Glutamatergic neuron (in vitro differentiated cells): ENCODE results near the gene NPFFR1. TPM values are rescaled to one million over a fixed set of nuclear protein-coding genes. Genes with fewer than 3 reads are reported as not detected.

ENCODE experiments used
- DNase-seq: peaks from one replicate; pipeline ENCODE4 v3.0.0; 2022
- H3K27ac Mint-ChIP-seq: one replicate; pipeline ENCODE4 v1.8.0; 2020; ENCODE audit warnings: mild to moderate bottlenecking, mixed read lengths, inconsistent platforms; ENCODE audit not compliant: unreplicated experiment
- H3K27me3 Mint-ChIP-seq: one replicate; pipeline ENCODE4 v1.8.0; 2020; ENCODE audit warnings: mild to moderate bottlenecking, moderate library complexity, mixed read lengths, inconsistent platforms; ENCODE audit not compliant: unreplicated experiment
- H3K36me3 Mint-ChIP-seq: one replicate; pipeline ENCODE4 v1.8.0; 2020; ENCODE audit warnings: mild to moderate bottlenecking, mixed read lengths, inconsistent platforms; ENCODE audit not compliant: unreplicated experiment
- H3K4me1 Mint-ChIP-seq: one replicate; pipeline ENCODE4 v1.8.0; 2020; ENCODE audit warnings: mild to moderate bottlenecking, low read depth, mixed read lengths, inconsistent platforms; ENCODE audit not compliant: unreplicated experiment
- H3K4me3 Mint-ChIP-seq: one replicate; pipeline ENCODE4 v1.8.0; 2020; ENCODE audit warnings: mild to moderate bottlenecking, mixed read lengths, inconsistent platforms; ENCODE audit not compliant: unreplicated experiment
- H3K9me3 Mint-ChIP-seq: one replicate; pipeline ENCODE4 v1.8.0; 2020; ENCODE audit warnings: mild to moderate bottlenecking, moderate library complexity, mixed read lengths, inconsistent platforms; ENCODE audit not compliant: unreplicated experiment
- total RNA-seq: library from RNA; stranded (reverse); fragmentation: NEBNext Ultra II Directional; extraction: Animal tissue kit (Norgen Biotek cat#: 25700); gene quantifications from one replicate; pipeline ENCODE4 v1.2.1, GENCODE V29; 2021; ENCODE audit not compliant: unreplicated experiment
- TF ChIP-seq, protein P1 (sequence below): fragments of 200-600 bp; sonication (generic); IDR thresholded peaks from one replicate; pipeline ENCODE4 v1.5.0; 2021; ENCODE audit not compliant: partially characterized antibody, unreplicated experiment

Gene NPFFR1
- total RNA-seq, 1 donor from 2014 or later = not detected

DNA sequence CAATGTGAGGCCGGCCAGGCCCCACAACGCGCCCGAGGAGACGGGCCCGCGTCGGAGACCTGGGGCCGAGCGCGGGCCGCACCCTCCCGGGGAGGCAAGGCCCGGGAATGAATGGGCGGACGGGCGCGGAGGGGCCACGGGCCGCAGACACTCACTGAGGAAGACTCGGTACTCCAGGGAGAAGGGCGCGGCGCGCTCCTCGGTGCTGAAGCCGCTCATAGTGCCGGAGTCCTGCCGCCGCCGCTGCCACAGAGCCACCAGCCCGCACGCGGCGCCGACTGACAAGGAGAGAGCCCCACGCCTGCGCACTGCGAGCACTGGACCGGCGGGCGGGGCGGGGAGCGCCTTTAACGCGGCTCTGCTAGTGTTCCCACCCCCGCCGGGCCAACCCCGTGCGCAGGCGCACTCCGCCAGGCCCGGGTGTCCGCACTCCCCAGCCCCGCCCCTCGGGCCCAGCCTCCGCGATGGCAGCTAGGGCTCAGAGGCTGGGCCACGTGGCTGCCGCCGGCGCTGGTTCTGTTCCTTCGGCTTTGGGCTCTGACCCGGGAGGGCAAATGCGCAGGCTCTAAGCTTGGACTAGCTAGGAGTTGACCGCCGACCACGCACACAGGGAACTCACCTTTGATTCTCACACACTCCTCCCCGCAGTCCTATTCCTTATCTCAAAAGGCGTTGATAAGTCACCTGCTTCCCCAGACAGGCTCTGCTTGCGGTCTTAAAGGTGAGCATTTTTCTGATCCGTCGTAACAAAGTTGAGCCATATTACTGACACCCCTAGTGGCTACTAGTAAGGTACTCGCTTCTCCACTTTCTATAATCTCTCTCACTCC, 50.5 kb downstream of the NPFFR1 start, which contains the start of gene PPA1:
Gene PPA1 (minus strand): TSS at position 321 of the 830 bp plus-strand sequence. CDS start 102 bp downstream, at position 219.
- DNase-seq = peak; percentile 99
- TF ChIP-seq, protein P1, sequence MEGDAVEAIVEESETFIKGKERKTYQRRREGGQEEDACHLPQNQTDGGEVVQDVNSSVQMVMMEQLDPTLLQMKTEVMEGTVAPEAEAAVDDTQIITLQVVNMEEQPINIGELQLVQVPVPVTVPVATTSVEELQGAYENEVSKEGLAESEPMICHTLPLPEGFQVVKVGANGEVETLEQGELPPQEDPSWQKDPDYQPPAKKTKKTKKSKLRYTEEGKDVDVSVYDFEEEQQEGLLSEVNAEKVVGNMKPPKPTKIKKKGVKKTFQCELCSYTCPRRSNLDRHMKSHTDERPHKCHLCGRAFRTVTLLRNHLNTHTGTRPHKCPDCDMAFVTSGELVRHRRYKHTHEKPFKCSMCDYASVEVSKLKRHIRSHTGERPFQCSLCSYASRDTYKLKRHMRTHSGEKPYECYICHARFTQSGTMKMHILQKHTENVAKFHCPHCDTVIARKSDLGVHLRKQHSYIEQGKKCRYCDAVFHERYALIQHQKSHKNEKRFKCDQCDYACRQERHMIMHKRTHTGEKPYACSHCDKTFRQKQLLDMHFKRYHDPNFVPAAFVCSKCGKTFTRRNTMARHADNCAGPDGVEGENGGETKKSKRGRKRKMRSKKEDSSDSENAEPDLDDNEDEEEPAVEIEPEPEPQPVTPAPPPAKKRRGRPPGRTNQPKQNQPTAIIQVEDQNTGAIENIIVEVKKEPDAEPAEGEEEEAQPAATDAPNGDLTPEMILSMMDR = no peak
- Mint-ChIP-seq H3K27me3 (peaks cover 9% of the 10 kb centered on the region), H3K9me3 (peaks cover 10% of the 10 kb centered on the region), H3K4me3 (peak within 1 kb of the TSS; percentile 87), H3K36me3 (peaks cover 6% of the 10 kb centered on the region), H3K4me1 (peaks cover 7% of the 10 kb centered on the region), H3K27ac (peak within 1 kb of the TSS; percentile 86)

DNA sequence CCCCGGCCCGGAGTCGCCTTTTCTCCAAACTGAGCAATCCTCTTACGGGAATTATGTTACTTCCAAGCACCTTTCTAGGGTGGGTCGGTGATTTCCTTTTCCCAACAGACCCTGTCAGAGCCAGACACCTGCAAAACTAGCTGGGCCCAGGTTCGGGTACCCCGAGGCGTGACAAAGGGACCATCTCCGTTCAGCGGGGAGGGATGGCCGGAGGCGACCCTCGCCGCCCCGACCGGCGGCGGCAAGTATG, 51.0 kb downstream of the NPFFR1 start:
- H3K9me3 Mint-ChIP-seq = peaks cover 7% of the 10 kb centered on the region
- peak overlapping the region; percentile 77 for H3K27ac Mint-ChIP-seq
- peaks cover 6% of the 10 kb centered on the region for H3K27me3 Mint-ChIP-seq
- TF ChIP-seq, protein P1 = no peak
- H3K4me1 Mint-ChIP-seq = peaks cover 7% of the 10 kb centered on the region
- peak overlapping the region; percentile 85 for H3K4me3 Mint-ChIP-seq
- H3K36me3 Mint-ChIP-seq = peaks cover 6% of the 10 kb centered on the region
- no peak for DNase-seq

DNA sequence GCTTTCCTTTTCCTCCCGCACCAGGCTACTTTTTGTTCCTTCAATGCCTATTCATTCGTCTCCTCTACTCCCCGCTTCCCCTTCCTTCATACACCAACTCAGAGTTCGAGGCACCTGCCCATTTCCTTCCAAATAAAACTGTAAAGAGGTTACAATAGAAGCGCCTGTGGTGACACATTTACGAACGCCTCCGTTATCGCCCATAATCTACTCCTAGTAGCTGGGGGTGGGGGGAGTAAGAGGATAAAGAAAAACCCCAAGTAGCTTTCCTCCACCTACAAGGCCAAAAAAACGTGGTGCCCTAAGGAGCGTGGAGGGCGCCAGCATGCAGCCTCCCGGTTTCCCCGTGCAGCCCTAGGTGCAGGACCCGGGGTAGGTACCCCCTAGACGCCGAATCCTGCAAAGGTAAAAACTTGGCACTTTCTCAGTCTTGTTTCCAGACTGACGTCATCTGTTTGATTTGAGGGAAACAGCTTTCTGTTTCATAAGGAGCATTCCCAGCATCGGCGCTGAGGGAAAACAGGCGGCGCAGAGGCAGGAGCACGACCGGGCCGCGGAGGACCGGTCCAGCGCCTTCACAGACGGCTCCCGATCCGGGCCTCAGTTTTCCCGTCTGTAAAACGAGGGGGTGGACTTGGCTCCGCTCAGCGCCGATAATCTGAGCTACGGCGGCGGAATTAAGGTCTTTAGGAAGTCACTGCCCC, 51.5 kb downstream of the NPFFR1 start:
- Mint-ChIP-seq H3K4me1 (peaks cover 7% of the 10 kb centered on the region), H3K27ac (peak overlapping the region; percentile 77), H3K4me3 (peak overlapping the region; percentile 85), H3K36me3 (peaks cover 4% of the 10 kb centered on the region), H3K27me3 (peaks cover 4% of the 10 kb centered on the region), H3K9me3 (peaks cover 6% of the 10 kb centered on the region)
- TF ChIP-seq, protein P1 = no peak
- DNase-seq = no peak

DNA sequence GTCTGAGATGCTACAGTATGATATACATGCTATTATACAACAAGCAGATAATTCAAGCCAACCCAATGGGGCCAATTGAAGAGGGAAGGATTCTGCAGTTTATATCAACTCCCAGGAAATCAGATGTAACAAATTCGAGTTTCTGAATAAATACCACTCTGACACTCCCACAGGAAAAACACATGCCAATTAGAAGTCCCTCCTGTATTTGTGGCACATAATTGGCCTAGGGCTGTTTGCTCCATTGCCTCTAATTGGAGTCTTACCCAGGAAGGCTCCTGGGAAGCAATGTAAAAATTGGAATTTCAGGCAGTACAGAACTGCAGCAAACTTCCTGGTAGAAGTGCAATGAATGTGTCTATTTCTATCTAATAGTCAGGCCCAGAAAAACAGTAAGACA, 55.3 kb downstream of the NPFFR1 start:
- Mint-ChIP-seq H3K27ac (no peak overlapping the region), H3K36me3 (no peaks in the 10 kb centered on the region), H3K9me3 (no peaks in the 10 kb centered on the region), H3K4me1 (peaks cover 5% of the 10 kb centered on the region), H3K27me3 (peaks cover under 1% of the 10 kb centered on the region), H3K4me3 (no peak overlapping the region)
- no peak for DNase-seq
- TF ChIP-seq, protein P1 = no peak
